ENCODE results near the gene UCN3.

The UCN3 gene

GRCh38 chr10:5390607-5391205 is 25.9 kb downstream of the UCN3 start:
- H3K23ac ChIP-seq (ENCODE audit: low read length): no peak overlapping the region
- H3K27ac ChIP-seq (ENCODE audit: low read depth, low read length): no peak overlapping the region
- H3K9me3 ChIP-seq (ENCODE audit: insufficient read depth, low read depth, low read length): peaks cover 13% of the 10 kb centered on the region
- no peaks in the 10 kb centered on the region for H3K79me1 ChIP-seq (ENCODE audit: low read length)
- H2AK5ac ChIP-seq (ENCODE audit: low read length): no peak overlapping the region
- H3K4me1 ChIP-seq (ENCODE audit: control insufficient read depth in 1 of 2, insufficient read depth in 2 of 2, low read length in 2 of 2): no peaks in the 10 kb centered on the region
- no peak overlapping the region for H3K18ac ChIP-seq (ENCODE audit: low read length)
- peaks cover 0 to 2% of the 10 kb centered on the region in 2 experiments for H3K36me3 ChIP-seq (ENCODE audit: control insufficient read depth in 1 of 2, insufficient read depth in 2 of 2, low read length in 2 of 2)
- no peak overlapping the region for H2BK5ac ChIP-seq (ENCODE audit: low read depth, low read length, poor library complexity)
- no peak overlapping the region for H4K8ac ChIP-seq (ENCODE audit: low read depth, low read length)
- no peak overlapping the region for H2BK12ac ChIP-seq (ENCODE audit: low read length)
- H3K9ac ChIP-seq (ENCODE audit: low read length): no peak overlapping the region
- no peak overlapping the region for H3K4me3 ChIP-seq (ENCODE audit: low read depth, low read length)
- no peak for DNase-seq
- H4K91ac ChIP-seq (ENCODE audit: low read depth, low read length): no peak overlapping the region
- no peak overlapping the region for H3K4me2 ChIP-seq (ENCODE audit: low read length)
- no peak overlapping the region for H3K4ac ChIP-seq (ENCODE audit: low read depth, low read length)
- no CpG with 5 or more reads among the region's 1 CpG for WGBS (ENCODE audit: extremely low coverage, insufficient coverage, insufficient read length)
- H2BK120ac ChIP-seq (ENCODE audit: insufficient read depth, low read length, poor library complexity): no peak overlapping the region
- H3K27me3 ChIP-seq (ENCODE audit: insufficient read depth, low read length): no peaks in the 10 kb centered on the region
- H3K14ac ChIP-seq (ENCODE audit: low read length): no peak overlapping the region
- H3K79me2 ChIP-seq (ENCODE audit: control insufficient read depth, insufficient read depth, low read length, poor library complexity): no peaks in the 10 kb centered on the region
- H4K12ac ChIP-seq (ENCODE audit: low read depth, low read length): no peak overlapping the region
- H2AFZ ChIP-seq (ENCODE audit: insufficient read depth, low read length, poor library complexity): no peak overlapping the region

DNA sequence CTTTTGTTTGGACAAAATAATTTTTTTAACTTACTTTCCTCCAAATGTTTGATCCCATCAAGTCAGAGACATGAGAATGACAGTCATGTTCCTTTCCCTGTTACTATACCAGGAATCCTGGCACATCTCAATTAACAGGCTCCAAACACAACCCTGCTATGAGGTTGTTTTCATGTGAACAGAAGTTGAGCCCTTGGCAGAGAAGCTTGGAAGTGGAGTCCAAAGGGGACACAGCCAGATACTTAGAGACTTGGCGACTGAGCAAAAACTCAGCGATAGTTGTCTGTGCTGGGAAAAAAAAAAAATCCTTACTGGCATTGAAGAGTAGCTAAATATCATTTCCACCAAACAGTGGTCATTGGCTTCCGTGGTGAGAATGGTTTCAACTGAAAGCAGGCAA is 27.0 kb downstream of the UCN3 start:
- H2AFZ ChIP-seq (ENCODE audit: insufficient read depth, low read length, poor library complexity): no peak overlapping the region
- WGBS (ENCODE audit: extremely low coverage, insufficient coverage, insufficient read length): no CpG with 5 or more reads among the region's 3 CpGs
- H3K18ac ChIP-seq (ENCODE audit: low read length): no peak overlapping the region

DNA sequence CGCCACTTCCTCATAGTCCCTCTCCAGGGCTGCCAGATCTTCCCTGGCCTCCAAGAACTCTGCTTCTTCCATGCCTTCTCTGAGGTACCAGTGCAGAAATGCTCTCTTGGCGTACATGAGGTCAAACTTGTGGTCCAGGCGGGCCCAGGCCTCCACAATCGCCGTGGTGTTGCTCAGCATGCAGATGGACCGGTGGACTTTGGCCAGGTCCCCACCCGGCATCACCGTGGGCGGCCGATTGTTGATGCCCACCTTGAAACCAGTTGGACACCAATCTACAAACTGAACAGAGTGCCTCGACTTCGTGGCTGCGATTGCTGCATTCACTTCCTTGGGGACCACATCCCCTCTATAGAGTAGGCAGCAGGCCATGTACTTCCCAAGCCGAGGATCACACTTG is 28.8 kb downstream of the UCN3 start:
- no peak overlapping the region for H2BK5ac ChIP-seq (ENCODE audit: low read depth, low read length, poor library complexity)
- no peak overlapping the region for H2AK5ac ChIP-seq (ENCODE audit: low read length)
- no peak overlapping the region for H3K14ac ChIP-seq (ENCODE audit: low read length)
- H2AFZ ChIP-seq (ENCODE audit: insufficient read depth, low read length, poor library complexity): no peak overlapping the region
- H3K27me3 ChIP-seq (ENCODE audit: insufficient read depth, low read length): no peaks in the 10 kb centered on the region
- no peak for DNase-seq
- no peak overlapping the region for H4K91ac ChIP-seq (ENCODE audit: low read depth, low read length)
- H3K27ac ChIP-seq (ENCODE audit: low read depth, low read length): no peak overlapping the region
- H4K8ac ChIP-seq (ENCODE audit: low read depth, low read length): no peak overlapping the region
- no peak overlapping the region for H3K4me2 ChIP-seq (ENCODE audit: low read length)
- no peak overlapping the region for H2BK120ac ChIP-seq (ENCODE audit: insufficient read depth, low read length, poor library complexity)
- peak overlapping the region; percentile 20 for H3K9ac ChIP-seq (ENCODE audit: low read length)
- no CpG with 5 or more reads among the region's 14 CpGs for WGBS (ENCODE audit: extremely low coverage, insufficient coverage, insufficient read length)
- H3K79me1 ChIP-seq (ENCODE audit: low read length): no peaks in the 10 kb centered on the region
- no peak overlapping the region for H2BK12ac ChIP-seq (ENCODE audit: low read length)
- peaks cover 10% of the 10 kb centered on the region for H3K9me3 ChIP-seq (ENCODE audit: insufficient read depth, low read depth, low read length)
- H3K79me2 ChIP-seq (ENCODE audit: control insufficient read depth, insufficient read depth, low read length, poor library complexity): no peaks in the 10 kb centered on the region
- no peaks in the 10 kb centered on the region for H3K4me1 ChIP-seq (ENCODE audit: control insufficient read depth in 1 of 2, insufficient read depth in 2 of 2, low read length in 2 of 2)
- peaks cover 0 to 2% of the 10 kb centered on the region in 2 experiments for H3K36me3 ChIP-seq (ENCODE audit: control insufficient read depth in 1 of 2, insufficient read depth in 2 of 2, low read length in 2 of 2)
- peak overlapping the region; percentile 8 for H3K4me3 ChIP-seq (ENCODE audit: low read depth, low read length)
- no peak overlapping the region for H4K12ac ChIP-seq (ENCODE audit: low read depth, low read length)
- H3K23ac ChIP-seq (ENCODE audit: low read length): no peak overlapping the region
- no peak overlapping the region for H3K18ac ChIP-seq (ENCODE audit: low read length)
- no peak overlapping the region for H3K4ac ChIP-seq (ENCODE audit: low read depth, low read length)

More for the DNA sequence above, 27.0 kb downstream of the UCN3 start:
- no peaks in the 10 kb centered on the region for H3K4me1 ChIP-seq (ENCODE audit: control insufficient read depth in 1 of 2, insufficient read depth in 2 of 2, low read length in 2 of 2)
- H3K14ac ChIP-seq (ENCODE audit: low read length): no peak overlapping the region
- no peak overlapping the region for H2BK5ac ChIP-seq (ENCODE audit: low read depth, low read length, poor library complexity)
- H3K27me3 ChIP-seq (ENCODE audit: insufficient read depth, low read length): no peaks in the 10 kb centered on the region
- H3K27ac ChIP-seq (ENCODE audit: low read depth, low read length): no peak overlapping the region
- no peak overlapping the region for H3K23ac ChIP-seq (ENCODE audit: low read length)
- no peaks in the 10 kb centered on the region for H3K79me1 ChIP-seq (ENCODE audit: low read length)
- H4K8ac ChIP-seq (ENCODE audit: low read depth, low read length): no peak overlapping the region
- no peak overlapping the region for H3K4ac ChIP-seq (ENCODE audit: low read depth, low read length)
- no peak overlapping the region for H3K4me2 ChIP-seq (ENCODE audit: low read length)
- H3K79me2 ChIP-seq (ENCODE audit: control insufficient read depth, insufficient read depth, low read length, poor library complexity): no peaks in the 10 kb centered on the region
- H2BK12ac ChIP-seq (ENCODE audit: low read length): no peak overlapping the region
- H3K9me3 ChIP-seq (ENCODE audit: insufficient read depth, low read depth, low read length): peaks cover 10% of the 10 kb centered on the region
- no peak overlapping the region for H4K91ac ChIP-seq (ENCODE audit: low read depth, low read length)
- H4K12ac ChIP-seq (ENCODE audit: low read depth, low read length): no peak overlapping the region
- DNase-seq: no peak
- no peak overlapping the region for H2BK120ac ChIP-seq (ENCODE audit: insufficient read depth, low read length, poor library complexity)
- H3K9ac ChIP-seq (ENCODE audit: low read length): no peak overlapping the region
- no peak overlapping the region for H2AK5ac ChIP-seq (ENCODE audit: low read length)
- H3K36me3 ChIP-seq (ENCODE audit: control insufficient read depth in 1 of 2, insufficient read depth in 2 of 2, low read length in 2 of 2): peaks cover 0 to 2% of the 10 kb centered on the region in 2 experiments
- H3K4me3 ChIP-seq (ENCODE audit: low read depth, low read length): no peak overlapping the region

DNA sequence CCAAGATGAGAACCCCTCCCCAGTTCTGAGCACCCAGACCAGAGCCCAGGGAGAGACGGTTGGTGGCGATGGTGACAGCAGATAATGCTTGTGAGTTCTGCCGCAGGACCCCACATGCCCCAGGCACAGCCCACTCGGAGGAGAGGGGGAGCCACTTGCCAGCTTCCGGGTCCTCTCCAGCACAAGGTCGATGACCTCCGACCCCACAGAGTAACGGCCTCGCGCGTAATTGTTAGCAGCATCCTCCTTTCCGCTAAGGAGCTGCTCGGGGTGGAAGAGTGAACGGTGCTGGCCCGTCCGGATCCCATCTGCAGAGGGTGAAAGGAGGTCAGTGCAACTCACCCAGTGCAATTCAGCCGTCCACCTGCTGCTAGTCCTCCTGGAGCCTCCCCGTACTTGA is 30.4 kb downstream of the UCN3 start:
- Histone ChIP-seq H2AFZ (ENCODE audit: insufficient read depth, low read length, poor library complexity) (no peak overlapping the region), H2BK12ac (ENCODE audit: low read length) (no peak overlapping the region), H3K9me3 (ENCODE audit: insufficient read depth, low read depth, low read length) (peaks cover 10% of the 10 kb centered on the region), H2AK5ac (ENCODE audit: low read length) (no peak overlapping the region), H3K23ac (ENCODE audit: low read length) (no peak overlapping the region), H3K79me2 (ENCODE audit: control insufficient read depth, insufficient read depth, low read length, poor library complexity) (no peaks in the 10 kb centered on the region), H3K9ac (ENCODE audit: low read length) (no peak overlapping the region), H3K14ac (ENCODE audit: low read length) (no peak overlapping the region), H3K36me3 (ENCODE audit: control insufficient read depth in 1 of 2, insufficient read depth in 2 of 2, low read length in 2 of 2) (peaks cover 0 to 2% of the 10 kb centered on the region in 2 experiments), H3K27ac (ENCODE audit: low read depth, low read length) (no peak overlapping the region), H3K27me3 (ENCODE audit: insufficient read depth, low read length) (no peaks in the 10 kb centered on the region), H4K8ac (ENCODE audit: low read depth, low read length) (no peak overlapping the region), H3K4ac (ENCODE audit: low read depth, low read length) (no peak overlapping the region), H3K4me1 (ENCODE audit: control insufficient read depth in 1 of 2, insufficient read depth in 2 of 2, low read length in 2 of 2) (no peaks in the 10 kb centered on the region), H3K18ac (ENCODE audit: low read length) (no peak overlapping the region), H3K4me2 (ENCODE audit: low read length) (no peak overlapping the region), H4K91ac (ENCODE audit: low read depth, low read length) (no peak overlapping the region), H2BK5ac (ENCODE audit: low read depth, low read length, poor library complexity) (no peak overlapping the region), H2BK120ac (ENCODE audit: insufficient read depth, low read length, poor library complexity) (no peak overlapping the region), H3K4me3 (ENCODE audit: low read depth, low read length) (no peak overlapping the region), H3K79me1 (ENCODE audit: low read length) (no peaks in the 10 kb centered on the region), H4K12ac (ENCODE audit: low read depth, low read length) (no peak overlapping the region)
- no CpG with 5 or more reads among the region's 18 CpGs for WGBS (ENCODE audit: extremely low coverage, insufficient coverage, insufficient read length)
- no peak for DNase-seq

Data from trophoblast cell (in vitro differentiated cells and primary cell).